Right lobe of liver (tissue), 4 donors: ENCODE data around the gene RCAN2.

Source experiments
- POLR2A ChIP-seq: fragments of 450-650 bp; IDR thresholded peaks from one replicate; pipeline ENCODE4 v1.6.1; 2017; ENCODE audit warnings: antibody characterized with exemption, mild to moderate bottlenecking
- TF ChIP-seq, protein P1 (sequence below), 4 donors: fragments of 200-600 bp in 3 of 4; fragments of 450-650 bp in 1 of 4; IDR thresholded peaks; one replicate each; pipeline versions ENCODE4 v1.5.1 to v1.8.0; 2016 to 2022; ENCODE audit warnings: antibody characterized with exemption in 4 of 4, mild to moderate bottlenecking in 2 of 4
- donor health status: DM: no; HTN: no; CAD: no.
- donor health status: DM: no; HTN: no; CAD: no.
- donor health status: DM: no; HTN: yes; CAD: no.

DNA sequence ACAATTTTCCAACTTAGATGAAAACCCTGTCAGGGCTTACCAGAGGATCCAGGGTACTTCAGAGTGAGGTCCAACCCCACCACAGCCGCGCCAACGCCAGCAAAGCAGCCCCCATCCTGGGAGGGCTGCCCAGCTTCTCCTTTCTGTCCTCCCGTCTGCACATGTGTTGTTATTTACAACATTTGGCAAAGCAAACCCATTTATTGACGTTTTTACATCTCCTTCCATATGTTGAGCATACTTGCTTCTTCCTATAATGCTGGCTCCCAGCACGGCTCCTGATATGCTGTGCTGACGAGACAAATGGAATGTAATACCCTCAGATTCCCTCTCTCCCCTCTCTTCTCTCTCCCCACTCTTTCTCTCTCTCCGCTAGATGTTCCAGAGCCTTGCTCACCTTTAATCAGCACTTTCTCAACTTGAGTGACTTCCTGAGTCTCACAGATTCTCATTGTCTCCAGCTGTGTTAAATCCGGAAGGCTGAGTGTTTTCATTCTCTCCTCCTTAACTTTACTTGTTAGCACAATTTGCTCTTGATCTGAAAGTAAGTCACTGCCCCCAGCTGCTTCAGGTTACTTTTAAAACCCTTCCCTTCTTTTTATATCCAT is 22.7 kb downstream of the RCAN2 start:
- TF ChIP-seq POLR2A, result no peak
- TF ChIP-seq, protein P1, sequence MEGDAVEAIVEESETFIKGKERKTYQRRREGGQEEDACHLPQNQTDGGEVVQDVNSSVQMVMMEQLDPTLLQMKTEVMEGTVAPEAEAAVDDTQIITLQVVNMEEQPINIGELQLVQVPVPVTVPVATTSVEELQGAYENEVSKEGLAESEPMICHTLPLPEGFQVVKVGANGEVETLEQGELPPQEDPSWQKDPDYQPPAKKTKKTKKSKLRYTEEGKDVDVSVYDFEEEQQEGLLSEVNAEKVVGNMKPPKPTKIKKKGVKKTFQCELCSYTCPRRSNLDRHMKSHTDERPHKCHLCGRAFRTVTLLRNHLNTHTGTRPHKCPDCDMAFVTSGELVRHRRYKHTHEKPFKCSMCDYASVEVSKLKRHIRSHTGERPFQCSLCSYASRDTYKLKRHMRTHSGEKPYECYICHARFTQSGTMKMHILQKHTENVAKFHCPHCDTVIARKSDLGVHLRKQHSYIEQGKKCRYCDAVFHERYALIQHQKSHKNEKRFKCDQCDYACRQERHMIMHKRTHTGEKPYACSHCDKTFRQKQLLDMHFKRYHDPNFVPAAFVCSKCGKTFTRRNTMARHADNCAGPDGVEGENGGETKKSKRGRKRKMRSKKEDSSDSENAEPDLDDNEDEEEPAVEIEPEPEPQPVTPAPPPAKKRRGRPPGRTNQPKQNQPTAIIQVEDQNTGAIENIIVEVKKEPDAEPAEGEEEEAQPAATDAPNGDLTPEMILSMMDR (IDR thresholded peaks at IDR 0.05), result no peak
